ENCODE data around the gene HDAC10.

Gene HDAC10

DNA sequence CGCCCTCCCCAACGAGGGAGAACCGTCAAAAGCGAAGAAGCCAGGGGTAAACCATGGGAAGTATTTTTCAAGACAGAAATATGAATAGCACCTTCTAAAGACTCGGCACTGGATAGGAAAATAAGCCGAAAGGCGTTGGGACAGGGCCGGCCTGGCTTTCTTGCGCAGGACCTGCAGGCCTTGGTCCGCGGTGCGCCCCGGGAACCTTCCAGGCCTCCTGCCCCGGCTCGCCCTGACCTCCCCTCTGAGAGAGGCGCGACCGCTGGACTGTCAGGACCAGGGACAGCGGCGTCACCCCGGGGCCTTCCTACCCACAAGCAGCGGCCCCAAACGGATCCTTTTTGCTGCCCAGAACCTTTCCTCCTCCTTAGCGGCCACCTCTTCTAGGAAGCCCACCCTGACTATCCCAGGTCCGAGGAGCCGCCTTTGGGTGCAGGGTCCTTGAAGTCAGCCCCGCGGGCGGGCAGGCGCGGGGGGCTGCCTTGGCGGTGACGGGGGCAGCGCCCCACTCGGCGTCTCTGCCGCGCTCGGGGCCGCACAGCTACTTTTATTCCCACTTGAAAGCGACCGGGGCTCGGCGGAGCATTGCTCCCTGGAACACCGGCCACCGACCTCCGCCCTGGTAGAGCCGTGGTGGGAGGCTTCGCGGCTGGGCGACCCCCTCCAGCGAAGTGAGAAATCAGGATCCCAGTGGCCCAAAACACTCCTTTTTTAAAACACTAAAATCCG, 19.8 kb upstream of the HDAC10 start:
- peak; percentile 39 to 69 (median 55) for DNase-seq
- ChIA-PET CTCF (interaction anchor here (3.2 to 3.8 kb wide), 2 partner anchors 7 to 35 kb away, joined by 10 to 15 read pairs; partner anchors contain the start of gene PLXNB2), POLR2A (no interaction called here)

DNA sequence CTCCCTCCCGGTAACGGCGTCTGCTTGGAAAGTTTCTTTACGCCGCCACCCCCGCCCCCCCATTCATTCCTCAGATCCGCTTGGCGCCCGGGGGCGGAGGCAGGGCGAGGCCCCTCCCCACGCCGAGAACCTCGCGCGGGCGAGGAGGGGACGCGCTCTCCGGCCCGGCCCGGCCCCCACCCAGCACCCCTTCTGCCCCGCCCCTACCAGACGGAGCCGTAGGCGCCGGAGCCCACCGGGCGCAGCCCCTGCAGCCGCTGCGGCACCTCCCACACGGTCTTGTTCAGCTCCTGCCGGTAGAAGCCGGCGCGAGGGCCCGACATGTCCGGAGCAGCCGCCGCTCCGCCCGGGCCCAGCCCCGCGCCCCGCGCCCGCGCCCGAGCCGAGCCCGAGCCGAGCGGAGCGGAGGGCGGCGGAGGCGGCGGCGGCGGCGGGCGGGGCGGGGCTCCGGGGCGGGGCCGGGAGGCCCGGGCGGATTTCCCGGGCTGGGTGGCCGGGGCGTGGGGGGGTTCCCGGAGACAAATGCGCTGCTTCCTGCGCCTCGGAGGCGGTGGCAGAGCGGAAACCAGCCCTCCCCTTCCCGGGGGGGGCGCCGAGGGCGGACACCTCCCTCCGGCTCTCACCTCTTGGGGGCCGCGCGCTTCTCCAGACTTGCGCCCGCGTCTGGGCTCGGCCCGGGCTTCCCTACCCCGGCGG, 19.1 kb upstream of the HDAC10 start, which contains the start of gene MAPK11:
MAPK11 (minus strand) TSS at position 411 of the 696 bp plus-strand sequence; CDS start at position 323, 88 bp downstream.
- Histone ChIP-seq H3K36me3 (ENCODE audit: control insufficient read depth in 4 of 4, insufficient read depth in 4 of 4, low read length in 3 of 4) (peaks cover 0 to 9% (median 5%) of the 10 kb centered on the region in 4 experiments), H3K4me1 (ENCODE audit: control extremely low read depth in 1 of 4, control insufficient read depth in 4 of 4, insufficient read depth in 4 of 4, low read length in 3 of 4) (peaks cover 0 to 47% (median 39%) of the 10 kb centered on the region in 4 experiments), H3K27ac (ENCODE audit: insufficient read depth in 1 of 2, low read depth in 1 of 2, low read length in 2 of 2, poor library complexity in 1 of 2, severe bottlenecking in 2 of 2) (no peak within 1 kb of the TSS), H3K27me3 (replicated peaks in 2 of 5; ENCODE audit: control insufficient read depth in 4 of 5, insufficient read depth in 5 of 5, low read length in 4 of 5) (peaks cover 0 to 14% (median 4%) of the 10 kb centered on the region in 5 experiments), H3K9me3 (ENCODE audit: control extremely low read depth in 1 of 5, control insufficient read depth in 4 of 5, insufficient read depth in 2 of 5, low read depth in 1 of 5, low read length in 4 of 5) (peaks cover 0 to 8% (median 0%) of the 10 kb centered on the region in 5 experiments), H3K4me3 (ENCODE audit: control insufficient read depth in 1 of 7, extremely low read depth in 1 of 7, insufficient read depth in 4 of 7, low read depth in 2 of 7, low read length in 6 of 7) (peak within 1 kb of the TSS; percentile 42 to 80 (median 64))
- ChIA-PET POLR2A (no interaction called here), CTCF (no interaction called here)
- peak in 2 of 3 donors; percentile 36 to 48 for DNase-seq
- WGBS (ENCODE audit: insufficient coverage): 0% methylated on average over 55 of the region's 92 CpGs

More for the DNA sequence above, 19.8 kb upstream of the HDAC10 start:
- Histone ChIP-seq H3K4me3 (ENCODE audit: control insufficient read depth in 1 of 7, extremely low read depth in 1 of 7, insufficient read depth in 4 of 7, low read depth in 2 of 7, low read length in 6 of 7) (peak overlapping the region; percentile 42 to 80 (median 64)), H3K4me1 (ENCODE audit: control extremely low read depth in 1 of 4, control insufficient read depth in 4 of 4, insufficient read depth in 4 of 4, low read length in 3 of 4) (peaks cover 0 to 47% (median 39%) of the 10 kb centered on the region in 4 experiments), H3K27ac (ENCODE audit: insufficient read depth in 1 of 2, low read depth in 1 of 2, low read length in 2 of 2, poor library complexity in 1 of 2, severe bottlenecking in 2 of 2) (no peak overlapping the region), H3K36me3 (ENCODE audit: control insufficient read depth in 4 of 4, insufficient read depth in 4 of 4, low read length in 3 of 4) (peaks cover 0 to 16% (median 10%) of the 10 kb centered on the region in 4 experiments), H3K27me3 (replicated peaks in 2 of 5; ENCODE audit: control insufficient read depth in 4 of 5, insufficient read depth in 5 of 5, low read length in 4 of 5) (peaks cover 0 to 14% (median 4%) of the 10 kb centered on the region in 5 experiments), H3K9me3 (ENCODE audit: control extremely low read depth in 1 of 5, control insufficient read depth in 4 of 5, insufficient read depth in 2 of 5, low read depth in 1 of 5, low read length in 4 of 5) (peaks cover 0 to 9% (median 0%) of the 10 kb centered on the region in 5 experiments)
- under 1% methylated on average over 42 of the region's 53 CpGs for WGBS (ENCODE audit: insufficient coverage)

DNA sequence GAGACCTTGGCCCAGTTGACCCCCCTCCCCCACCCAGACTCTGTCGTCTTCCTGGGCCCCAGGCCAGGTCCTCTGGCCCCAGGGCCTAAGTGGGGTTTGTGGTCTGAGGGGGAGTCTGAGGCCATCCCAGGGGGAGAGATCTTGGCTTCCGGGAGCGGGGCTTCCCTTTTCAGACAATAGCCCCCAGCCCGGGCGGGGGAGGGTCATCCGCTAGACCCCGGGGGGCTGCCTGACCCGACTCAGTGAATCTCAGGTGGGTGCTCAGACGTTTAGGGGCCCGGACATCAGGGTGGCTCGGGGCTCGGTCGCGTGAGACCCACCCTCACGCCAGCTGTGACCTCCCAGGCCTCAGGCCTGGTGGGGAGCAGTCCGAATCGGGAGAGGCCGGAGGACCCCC, 18.5 kb upstream of the HDAC10 start:
- Histone ChIP-seq H3K4me3 (ENCODE audit: control insufficient read depth in 1 of 7, extremely low read depth in 1 of 7, insufficient read depth in 4 of 7, low read depth in 2 of 7, low read length in 6 of 7) (peak overlapping the region in 6 of 7 experiments; percentile 26 to 80 (median 56)), H3K4me1 (ENCODE audit: control extremely low read depth in 1 of 4, control insufficient read depth in 4 of 4, insufficient read depth in 4 of 4, low read length in 3 of 4) (peaks cover 0 to 47% (median 39%) of the 10 kb centered on the region in 4 experiments), H3K27ac (ENCODE audit: insufficient read depth in 1 of 2, low read depth in 1 of 2, low read length in 2 of 2, poor library complexity in 1 of 2, severe bottlenecking in 2 of 2) (no peak overlapping the region), H3K36me3 (ENCODE audit: control insufficient read depth in 4 of 4, insufficient read depth in 4 of 4, low read length in 3 of 4) (peaks cover 0 to 6% (median 4%) of the 10 kb centered on the region in 4 experiments), H3K9me3 (ENCODE audit: control extremely low read depth in 1 of 5, control insufficient read depth in 4 of 5, insufficient read depth in 2 of 5, low read depth in 1 of 5, low read length in 4 of 5) (peaks cover 0 to 8% (median 0%) of the 10 kb centered on the region in 5 experiments), H3K27me3 (replicated peaks in 2 of 5; ENCODE audit: control insufficient read depth in 4 of 5, insufficient read depth in 5 of 5, low read length in 4 of 5) (peaks cover 0 to 14% (median 4%) of the 10 kb centered on the region in 5 experiments)
- POLR2A ChIA-PET: no interaction called here
- WGBS (ENCODE audit: insufficient coverage): 3% methylated on average over 13 of the region's 18 CpGs
- CTCF ChIA-PET: interaction anchor here (1.6 kb wide), 1 partner anchor 72 kb away, joined by 6 read pairs; no protein-coding TSS in a partner anchor
- DNase-seq: no peak

DNA sequence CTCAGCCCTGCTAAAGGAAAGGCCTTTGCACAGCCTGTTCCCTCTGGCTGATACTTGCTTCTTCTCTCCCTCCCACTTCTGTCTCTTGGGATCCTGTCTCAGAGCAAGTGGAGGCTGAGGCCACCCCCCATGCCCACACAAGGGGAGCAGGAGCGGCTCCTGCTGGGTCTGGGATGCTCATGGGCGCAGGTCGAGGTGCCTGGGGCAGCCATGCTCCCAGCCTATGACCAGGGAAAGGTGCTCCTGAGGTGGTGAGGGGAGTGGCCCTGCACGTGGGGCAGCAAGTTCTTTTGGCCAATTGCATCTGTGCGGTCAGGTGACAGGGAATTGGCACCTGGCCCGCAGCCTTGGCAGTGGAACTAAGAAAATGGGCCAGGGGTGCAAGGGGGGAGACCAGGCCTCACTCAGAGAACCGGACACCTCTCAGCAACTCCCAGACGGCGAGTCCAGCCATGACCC, 17.6 kb upstream of the HDAC10 start:
- no peak overlapping the region for H3K4me3 ChIP-seq (ENCODE audit: control insufficient read depth in 1 of 7, extremely low read depth in 1 of 7, insufficient read depth in 4 of 7, low read depth in 2 of 7, low read length in 6 of 7)
- peaks cover 0 to 8% (median 0%) of the 10 kb centered on the region in 5 experiments for H3K9me3 ChIP-seq (ENCODE audit: control extremely low read depth in 1 of 5, control insufficient read depth in 4 of 5, insufficient read depth in 2 of 5, low read depth in 1 of 5, low read length in 4 of 5)
- DNase-seq: no peak
- ChIA-PET POLR2A (no interaction called here), CTCF (interaction anchor here (0.8 to 1.6 kb wide), 2 partner anchors 13 to 73 kb away, joined by 3 to 6 read pairs; no protein-coding TSS in a partner anchor)
- peaks cover 0 to 14% (median 4%) of the 10 kb centered on the region in 5 experiments for H3K27me3 ChIP-seq (replicated peaks in 2 of 5; ENCODE audit: control insufficient read depth in 4 of 5, insufficient read depth in 5 of 5, low read length in 4 of 5)
- 77% methylated on average over 6 of the region's 9 CpGs for WGBS (ENCODE audit: insufficient coverage)
- no peak overlapping the region for H3K27ac ChIP-seq (ENCODE audit: insufficient read depth in 1 of 2, low read depth in 1 of 2, low read length in 2 of 2, poor library complexity in 1 of 2, severe bottlenecking in 2 of 2)
- H3K36me3 ChIP-seq (ENCODE audit: control insufficient read depth in 4 of 4, insufficient read depth in 4 of 4, low read length in 3 of 4): peaks cover 0 to 8% (median 4%) of the 10 kb centered on the region in 4 experiments
- peaks cover 0 to 47% (median 38%) of the 10 kb centered on the region in 4 experiments for H3K4me1 ChIP-seq (ENCODE audit: control extremely low read depth in 1 of 4, control insufficient read depth in 4 of 4, insufficient read depth in 4 of 4, low read length in 3 of 4)

DNA sequence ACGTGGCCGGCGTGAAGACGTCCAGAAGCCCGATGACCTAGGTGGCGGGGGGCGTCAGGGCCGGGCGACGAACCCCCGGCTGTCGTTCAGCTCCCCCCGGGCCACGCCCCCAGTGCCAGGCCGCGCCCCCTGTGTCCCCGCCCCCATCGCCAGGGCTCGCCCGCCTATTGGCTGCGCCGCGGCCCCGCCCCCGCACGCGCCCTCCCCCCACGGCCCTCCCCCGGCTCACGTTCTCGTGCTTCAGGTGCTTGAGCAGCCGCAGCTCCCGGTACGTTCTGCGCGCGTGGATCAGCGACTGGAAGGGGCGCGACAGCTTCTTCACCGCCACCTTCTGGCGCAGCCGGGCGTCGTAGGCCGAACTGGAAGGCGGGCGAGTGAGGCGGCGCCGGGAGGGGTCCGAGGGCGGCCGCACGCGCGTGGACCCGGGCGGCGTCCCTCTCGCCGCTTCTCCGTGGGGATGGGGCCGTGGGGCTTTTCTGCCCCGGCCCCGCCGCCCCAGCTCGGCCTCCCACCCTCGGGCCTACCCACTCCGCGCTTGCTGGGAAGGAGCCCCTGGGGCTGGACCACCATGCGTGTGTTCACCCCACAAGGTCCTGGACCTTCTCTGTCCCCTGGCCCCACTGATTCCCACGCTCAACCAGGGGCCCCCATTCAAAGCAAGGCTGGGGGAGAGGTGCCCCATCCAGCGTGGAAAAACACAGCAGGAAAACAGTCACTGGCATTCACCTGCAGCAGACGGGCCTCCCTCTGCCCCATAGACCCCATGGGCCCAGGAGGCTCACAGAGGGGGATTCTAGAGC, 16.7 kb upstream of the HDAC10 start:
- ChIA-PET POLR2A (no interaction called here), CTCF (interaction anchor here (0.8 to 2.5 kb wide), 4 partner anchors 13 to 74 kb away, joined by 3 to 20 read pairs (median 4); partner anchors contain the start of gene HDAC10)
- 34% methylated on average over 50 of the region's 75 CpGs for WGBS (ENCODE audit: insufficient coverage)
- Histone ChIP-seq H3K9me3 (ENCODE audit: control extremely low read depth in 1 of 5, control insufficient read depth in 4 of 5, insufficient read depth in 2 of 5, low read depth in 1 of 5, low read length in 4 of 5) (peaks cover 0 to 8% (median 0%) of the 10 kb centered on the region in 5 experiments), H3K27me3 (replicated peaks in 2 of 5; ENCODE audit: control insufficient read depth in 4 of 5, insufficient read depth in 5 of 5, low read length in 4 of 5) (peaks cover 0 to 14% (median 4%) of the 10 kb centered on the region in 5 experiments), H3K36me3 (ENCODE audit: control insufficient read depth in 4 of 4, insufficient read depth in 4 of 4, low read length in 3 of 4) (peaks cover 0 to 8% (median 4%) of the 10 kb centered on the region in 4 experiments), H3K4me3 (ENCODE audit: control insufficient read depth in 1 of 7, extremely low read depth in 1 of 7, insufficient read depth in 4 of 7, low read depth in 2 of 7, low read length in 6 of 7) (peak overlapping the region in 1 of 7 experiments; percentile 23), H3K27ac (ENCODE audit: insufficient read depth in 1 of 2, low read depth in 1 of 2, low read length in 2 of 2, poor library complexity in 1 of 2, severe bottlenecking in 2 of 2) (no peak overlapping the region), H3K4me1 (ENCODE audit: control extremely low read depth in 1 of 4, control insufficient read depth in 4 of 4, insufficient read depth in 4 of 4, low read length in 3 of 4) (peaks cover 0 to 54% (median 43%) of the 10 kb centered on the region in 4 experiments)
- DNase-seq: peak; percentile 79 to 84 (median 81)

DNA sequence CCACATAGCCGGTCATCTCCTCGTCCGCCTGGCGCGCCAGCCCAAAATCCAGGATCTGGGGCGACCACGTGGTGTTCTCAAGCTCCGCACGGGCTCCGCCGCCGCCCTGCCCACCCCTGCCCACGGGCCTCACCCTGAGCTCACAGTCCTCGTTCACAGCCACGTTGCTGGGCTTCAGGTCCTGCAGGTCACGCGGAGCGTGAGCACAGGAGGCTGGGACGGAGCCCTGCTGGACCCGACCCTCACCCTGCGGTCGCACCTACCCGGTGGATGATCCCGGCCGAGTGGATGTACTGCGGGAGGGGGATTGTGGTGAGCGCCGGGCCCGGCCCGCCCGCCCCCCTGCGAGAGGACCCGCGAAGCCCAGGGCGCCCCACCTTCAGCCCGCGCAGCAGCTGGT, 15.9 kb upstream of the HDAC10 start:
- H3K4me3 ChIP-seq (ENCODE audit: control insufficient read depth in 1 of 7, extremely low read depth in 1 of 7, insufficient read depth in 4 of 7, low read depth in 2 of 7, low read length in 6 of 7): no peak overlapping the region
- CTCF ChIA-PET: interaction anchor here (0.5 to 2.5 kb wide), 3 partner anchors 15 to 159 kb away, joined by 3 to 20 read pairs (median 3); partner anchors contain the start of gene HDAC10

More for the DNA sequence above, 15.9 kb upstream of the HDAC10 start:
- Histone ChIP-seq H3K27me3 (replicated peaks in 2 of 5; ENCODE audit: control insufficient read depth in 4 of 5, insufficient read depth in 5 of 5, low read length in 4 of 5) (peaks cover 0 to 11% (median 3%) of the 10 kb centered on the region in 5 experiments), H3K36me3 (ENCODE audit: control insufficient read depth in 4 of 4, insufficient read depth in 4 of 4, low read length in 3 of 4) (peaks cover 0 to 8% (median 4%) of the 10 kb centered on the region in 4 experiments), H3K9me3 (ENCODE audit: control extremely low read depth in 1 of 5, control insufficient read depth in 4 of 5, insufficient read depth in 2 of 5, low read depth in 1 of 5, low read length in 4 of 5) (peaks cover 0 to 8% (median 0%) of the 10 kb centered on the region in 5 experiments), H3K27ac (ENCODE audit: insufficient read depth in 1 of 2, low read depth in 1 of 2, low read length in 2 of 2, poor library complexity in 1 of 2, severe bottlenecking in 2 of 2) (no peak overlapping the region), H3K4me1 (ENCODE audit: control extremely low read depth in 1 of 4, control insufficient read depth in 4 of 4, insufficient read depth in 4 of 4, low read length in 3 of 4) (peaks cover 0 to 54% (median 47%) of the 10 kb centered on the region in 4 experiments)
- POLR2A ChIA-PET: no interaction called here
- no peak for DNase-seq
- WGBS (ENCODE audit: insufficient coverage): 92% methylated on average over 37 of the region's 37 CpGs

Data from common myeloid progenitor, CD34-positive (primary cell).